Activated CD4-positive, alpha-beta T cell treated with anti-CD3 and anti-CD28 coated beads for 24 hours (primary cell): Measurements from ENCODE around the gene NOP56.
"Not testable (repeated sequence)": the region's sequence is repeated elsewhere in the genome, so short reads cannot be mapped to it uniquely, and the experiment has no call there.

Experiments used
- DNase-seq, 2 donors: peaks; one replicate each; pipeline ENCODE4 v3.0.0-alpha.2; 2020; ENCODE audit warnings: low read depth in 2 of 2

Gene NOP56

GRCh38 chr20:2640899-2641298 is 11.5 kb upstream of the NOP56 start:
- DNase-seq, result no peak

- no peak for DNase-seq
These were observed 8.7 kb upstream of the NOP56 start for GRCh38 chr20:2643708-2644107.

- peak in 1 of 2 donors; percentile 31 for DNase-seq
These were observed 508 bp downstream of the NOP56 start for GRCh38 chr20:2652724-2653555.

- no peak for DNase-seq
These were observed 1.3 kb downstream of the NOP56 start for GRCh38 chr20:2653556-2654383.

- no peak for DNase-seq
These were observed 2.0 kb downstream of the NOP56 start for GRCh38 chr20:2654384-2654822.

GRCh38 chr20:2654831-2655230 is 2.4 kb downstream of the NOP56 start:
- no peak for DNase-seq

GRCh38 chr20:2655331-2656116 is 3.1 kb downstream of the NOP56 start:
- no peak for DNase-seq

GRCh38 chr20:2656471-2657117 is 4.2 kb downstream of the NOP56 start:
- DNase-seq, result no peak

- DNase-seq, result no peak
These were observed 4.8 kb downstream of the NOP56 start for GRCh38 chr20:2657241-2657640.

- DNase-seq, result no peak
These were observed 5.2 kb downstream of the NOP56 start for GRCh38 chr20:2657674-2658073.

GRCh38 chr20:2658414-2659354 is 6.3 kb downstream of the NOP56 start:
- no peak for DNase-seq

- DNase-seq, result no peak
These were observed 7.1 kb downstream of the NOP56 start for GRCh38 chr20:2659547-2659946.

- DNase-seq, result no peak
These were observed 11.0 kb downstream of the NOP56 start for GRCh38 chr20:2663364-2663886.

- peak; percentile 82 for DNase-seq
These were observed 11.7 kb downstream of the NOP56 start, which contains the start of gene IDH3B for GRCh38 chr20:2663887-2664719. Gene IDH3B, minus strand, starts transcription at chr20:2664216. Its CDS starts 28 bp downstream, at chr20:2664188.

GRCh38 chr20:2671977-2672376 is 19.5 kb downstream of the NOP56 start:
- no peak for DNase-seq

GRCh38 chr20:2672446-2672845 is 20.0 kb downstream of the NOP56 start:
- no peak for DNase-seq

- no peak for DNase-seq
These were observed 21.0 kb downstream of the NOP56 start for GRCh38 chr20:2673453-2673852.

- no peak for DNase-seq
These were observed 27.6 kb downstream of the NOP56 start for GRCh38 chr20:2680046-2680445.

- not testable (repeated sequence) for DNase-seq
These were observed 29.6 kb downstream of the NOP56 start for GRCh38 chr20:2682040-2682439.
